ENCODE measurements around the gene GLI2.

GRCh38 chr2:120754067-120754960, 18.6 kb downstream of the GLI2 start:
- TF ChIP-seq ZNF274 (IDR thresholded peaks at IDR 0.05; ENCODE audit: low read depth, low read length) (no peak), SUZ12 (IDR thresholded peaks at IDR 0.05; ENCODE audit: extremely low read depth, insufficient read depth, insufficient read length) (no peak)
